ENCODE results near the gene CEP63.
A peak's percentile ranks its signal among the peaks of the same experiment; 100 is the strongest.
"Not testable (repeated sequence)": the region's sequence is repeated elsewhere in the genome, so short reads cannot be mapped to it uniquely, and the experiment has no call there.

The CEP63 gene

GRCh38 chr3:134517791-134518190 is 31.9 kb downstream of the CEP63 start:
- DNase-seq (ENCODE audit: low spot score): no peak

- no peak for DNase-seq (ENCODE audit: low spot score)
Observed at GRCh38 chr3:134522541-134522940, 36.7 kb downstream of the CEP63 start.

- DNase-seq (ENCODE audit: low spot score): no peak
Observed at GRCh38 chr3:134525293-134525692, 39.4 kb downstream of the CEP63 start.

GRCh38 chr3:134526319-134526718 is 40.5 kb downstream of the CEP63 start:
- DNase-seq (ENCODE audit: low spot score): no peak

- peak; percentile 32 for DNase-seq (ENCODE audit: low spot score)
Observed at GRCh38 chr3:134527037-134527436, 41.2 kb downstream of the CEP63 start.

- no peak for DNase-seq (ENCODE audit: low spot score)
Observed at GRCh38 chr3:134527538-134528186, 41.8 kb downstream of the CEP63 start.

- DNase-seq (ENCODE audit: low spot score): no peak
Observed at GRCh38 chr3:134533493-134533892, 47.6 kb downstream of the CEP63 start.

GRCh38 chr3:134535186-134535970 is 49.5 kb downstream of the CEP63 start:
- no peak for DNase-seq (ENCODE audit: low spot score)

GRCh38 chr3:134536781-134537180 is 50.9 kb downstream of the CEP63 start:
- no peak for DNase-seq (ENCODE audit: low spot score)

- DNase-seq (ENCODE audit: low spot score): no peak
Observed at GRCh38 chr3:134542287-134542958, 56.6 kb downstream of the CEP63 start.

- no peak for DNase-seq (ENCODE audit: low spot score)
Observed at GRCh38 chr3:134543113-134543512, 57.3 kb downstream of the CEP63 start.

- DNase-seq (ENCODE audit: low spot score): no peak
Observed at GRCh38 chr3:134544316-134544715, 58.5 kb downstream of the CEP63 start.

- DNase-seq (ENCODE audit: low spot score): not testable (repeated sequence)
Observed at GRCh38 chr3:134544783-134545182, 58.9 kb downstream of the CEP63 start.

- DNase-seq (ENCODE audit: low spot score): no peak
Observed at GRCh38 chr3:134545818-134546217, 60.0 kb downstream of the CEP63 start.

- no peak for DNase-seq (ENCODE audit: low spot score)
Observed at GRCh38 chr3:134552784-134553183, 66.9 kb downstream of the CEP63 start.

GRCh38 chr3:134559591-134559990 is 73.7 kb downstream of the CEP63 start:
- DNase-seq (ENCODE audit: low spot score): no peak

- no peak for DNase-seq (ENCODE audit: low spot score)
Observed at GRCh38 chr3:134562055-134562454, 76.2 kb downstream of the CEP63 start.

- no peak for DNase-seq (ENCODE audit: low spot score)
Observed at GRCh38 chr3:134563601-134564000, 77.7 kb downstream of the CEP63 start.

- no peak for DNase-seq (ENCODE audit: low spot score)
Observed at GRCh38 chr3:134564991-134565390, 79.1 kb downstream of the CEP63 start.

- DNase-seq (ENCODE audit: low spot score): no peak
Observed at GRCh38 chr3:134567605-134568004, 81.7 kb downstream of the CEP63 start.

- no peak for DNase-seq (ENCODE audit: low spot score)
Observed at GRCh38 chr3:134568790-134569189, 82.9 kb downstream of the CEP63 start.

- DNase-seq (ENCODE audit: low spot score): not testable (repeated sequence)
Observed at GRCh38 chr3:134569899-134570298, 84.0 kb downstream of the CEP63 start.

GRCh38 chr3:134576426-134576825 is 90.6 kb downstream of the CEP63 start:
- DNase-seq (ENCODE audit: low spot score): no peak

Data from NAMALWA (cell line).